ENCODE measurements around the gene SH3PXD2A.
"Not testable (repeated sequence)": the region's sequence is repeated elsewhere in the genome, so short reads cannot be mapped to it uniquely, and the experiment has no call there.

Gene SH3PXD2A

DNA sequence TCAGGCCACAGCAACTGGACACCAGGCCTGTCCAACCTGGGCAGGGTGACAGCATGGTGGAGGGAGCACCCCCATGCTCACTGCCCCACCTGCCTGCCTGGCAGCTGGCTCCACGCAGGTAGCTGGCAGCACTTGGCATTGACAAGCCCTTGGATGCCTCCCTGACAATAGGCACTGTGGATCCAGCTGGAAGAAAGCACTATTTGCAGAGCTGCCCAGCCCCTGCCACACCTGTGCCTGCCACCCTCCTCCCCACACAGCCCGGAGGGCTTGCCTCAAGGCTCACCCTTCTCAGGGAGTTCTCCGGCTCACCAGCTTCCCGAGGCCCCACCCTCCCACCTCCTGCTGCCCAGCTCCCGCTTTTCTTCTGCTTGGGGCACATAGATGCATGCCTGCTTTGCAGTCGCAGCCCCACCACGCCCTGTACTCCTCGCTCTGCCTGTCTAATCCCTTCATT lies 201.8 kb downstream of the SH3PXD2A start:
- peak; percentile 85 for DNase-seq

DNA sequence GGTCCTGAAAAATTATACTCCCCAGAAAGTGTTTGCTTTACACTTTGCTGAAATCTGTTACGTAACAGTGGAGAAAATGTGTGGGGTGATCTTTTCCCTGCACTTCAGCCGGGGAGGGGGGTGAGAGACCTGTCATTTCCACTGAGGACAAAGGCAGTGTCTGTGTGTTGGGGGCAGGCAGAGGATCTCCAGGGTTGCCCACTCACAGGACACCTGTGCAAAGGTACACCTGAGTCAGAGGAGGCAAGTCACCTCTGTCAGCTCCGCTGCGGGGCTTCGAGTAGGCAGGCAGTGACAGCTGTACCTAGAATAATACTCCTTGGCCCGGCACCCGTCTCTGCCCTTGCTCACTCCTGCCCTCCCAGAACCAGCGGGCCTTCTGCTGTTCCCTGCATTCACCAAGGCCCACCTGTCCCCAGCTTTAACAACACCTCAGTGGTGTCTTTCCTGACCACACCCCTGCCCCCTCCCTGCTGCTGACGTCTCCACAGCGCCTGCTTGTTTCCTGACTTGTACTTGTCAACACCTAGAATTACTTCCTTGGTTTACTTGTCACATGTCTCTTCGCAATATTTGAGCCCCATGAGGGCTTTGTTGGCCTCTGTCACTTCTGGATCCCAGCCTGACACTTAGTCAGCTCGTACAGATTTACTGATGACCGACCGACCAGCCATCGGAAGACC lies 202.6 kb downstream of the SH3PXD2A start:
- DNase-seq = peak; percentile 65

DNA sequence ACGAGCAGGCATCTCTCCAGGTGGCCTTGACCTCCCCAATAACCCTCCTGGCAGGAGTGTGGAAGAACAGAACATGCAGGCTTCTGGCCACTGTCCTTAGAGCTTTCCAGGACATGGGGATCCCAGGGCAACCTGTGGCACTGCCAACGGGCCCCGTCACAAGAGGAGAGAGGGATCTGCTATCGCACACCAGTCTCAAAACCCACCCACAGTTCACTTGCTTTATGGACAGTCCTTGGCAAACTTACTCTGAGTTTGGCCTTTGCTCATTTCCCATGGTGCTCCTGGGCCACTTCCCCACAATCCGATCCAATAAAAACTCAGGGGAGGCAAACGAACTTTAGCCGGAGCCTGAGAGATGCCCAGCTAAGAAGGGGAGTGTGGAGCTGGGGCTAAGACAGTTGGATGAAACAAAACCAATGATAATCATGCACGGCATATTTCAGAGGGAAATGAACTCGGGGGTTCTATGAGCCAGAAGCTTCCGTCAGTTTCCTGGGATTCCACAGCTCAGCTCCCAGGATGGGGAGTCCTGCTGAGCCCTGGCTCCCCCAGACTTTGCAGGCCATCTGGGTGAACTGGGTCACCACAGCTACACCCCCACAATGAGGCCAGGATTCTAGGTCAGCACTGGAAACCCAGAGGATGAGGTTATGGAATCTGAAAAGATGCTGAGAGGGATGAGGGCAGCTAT lies 203.4 kb downstream of the SH3PXD2A start:
- no peak for DNase-seq

DNA sequence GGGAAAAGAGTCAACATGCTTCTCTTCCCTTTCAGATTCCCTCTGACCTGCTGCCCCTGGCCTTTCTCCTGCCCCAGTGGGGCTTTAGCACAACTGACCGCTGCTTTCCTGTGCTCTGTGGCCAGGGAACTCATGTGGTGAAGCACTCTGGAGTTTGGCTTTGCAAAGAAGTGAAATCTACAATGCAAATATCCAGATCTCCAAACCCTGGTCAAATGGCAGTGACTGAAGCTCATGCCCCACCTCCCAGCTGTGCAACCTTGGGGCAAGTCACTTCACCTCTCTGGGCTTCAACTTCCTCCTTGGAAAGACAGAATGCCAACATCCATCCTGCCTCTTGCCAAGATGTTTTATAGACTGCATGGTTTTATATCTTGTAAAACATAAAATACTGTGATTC lies 204.0 kb downstream of the SH3PXD2A start:
- no peak for DNase-seq

DNA sequence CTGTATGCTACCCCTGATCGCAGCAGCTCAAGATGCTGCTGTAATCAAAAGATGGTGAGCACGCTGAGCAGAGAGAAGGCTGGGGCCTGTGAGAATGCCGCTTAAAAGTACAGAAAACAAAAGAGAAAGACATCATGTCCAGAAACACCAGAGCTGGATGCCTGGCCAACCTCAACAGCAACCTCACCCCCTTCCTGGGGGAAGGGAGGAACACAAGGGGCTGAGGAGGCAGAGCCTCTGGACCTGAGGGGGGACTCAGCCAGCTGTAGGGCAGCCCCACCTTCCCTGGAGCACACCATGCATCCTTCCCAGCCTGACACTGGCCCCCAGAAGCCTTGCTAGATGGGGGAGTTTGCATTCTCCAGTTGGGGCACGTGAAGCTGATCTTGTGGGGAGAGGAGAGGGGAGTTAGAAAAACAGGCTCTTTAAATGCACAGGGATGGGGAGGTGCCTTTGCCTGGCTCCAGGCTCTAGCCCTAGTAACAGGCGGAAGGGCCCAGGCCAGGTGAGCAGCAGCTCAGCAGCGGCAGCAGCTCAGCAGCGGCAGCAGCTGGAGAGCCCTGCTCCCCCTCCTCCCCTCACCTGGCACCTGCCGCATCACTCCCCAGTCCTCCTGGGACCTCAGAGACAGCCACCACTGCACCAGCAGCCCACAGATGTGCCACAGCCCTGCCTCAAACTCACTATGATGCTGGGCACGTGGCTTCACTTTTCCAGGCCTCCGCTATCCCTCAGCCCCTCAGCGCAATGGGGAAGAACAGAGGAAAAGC lies 205.5 kb downstream of the SH3PXD2A start:
- DNase-seq = peak; percentile 76

DNA sequence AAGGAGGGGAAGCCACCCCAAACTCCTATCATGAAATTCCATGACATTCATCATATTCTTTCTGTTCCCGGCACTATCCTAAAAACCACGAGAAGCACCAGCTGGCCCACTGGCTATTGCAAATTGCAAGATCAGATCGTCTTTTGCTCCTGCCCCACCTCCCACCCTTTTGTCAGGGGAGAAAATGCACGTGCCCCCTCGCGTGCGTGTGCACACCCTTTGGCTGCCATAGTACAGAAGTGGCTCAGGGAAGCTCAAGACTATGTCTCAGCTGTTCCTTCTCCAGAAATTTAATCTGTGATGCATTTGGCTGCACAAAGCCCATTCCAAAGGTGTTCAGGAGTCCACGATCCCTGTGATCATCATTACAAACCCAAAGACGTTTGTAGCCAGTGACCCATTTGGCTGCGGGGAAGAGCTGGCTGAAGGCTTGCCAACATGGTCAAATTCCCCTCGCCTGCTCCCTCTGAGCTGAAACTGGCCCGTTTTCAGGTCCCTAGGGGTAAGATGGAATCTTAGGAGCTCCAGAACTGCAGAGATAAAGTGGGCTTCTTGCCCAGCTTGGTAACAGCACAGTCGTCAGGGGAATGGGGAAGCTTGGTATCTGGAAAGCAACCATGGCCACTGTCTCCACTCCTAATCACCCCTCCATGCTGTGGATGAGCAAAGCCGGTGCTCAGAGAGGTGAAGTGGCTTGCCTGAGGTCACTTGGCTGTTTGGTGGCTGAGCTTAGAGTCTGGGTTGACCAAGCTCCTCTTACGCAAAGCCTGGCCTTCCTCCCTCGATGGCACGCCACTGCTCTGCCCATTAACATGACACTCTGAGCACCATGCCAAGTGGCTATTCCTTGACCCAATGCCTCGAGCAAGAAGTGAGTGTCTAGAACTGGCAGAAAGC lies 206.5 kb downstream of the SH3PXD2A start:
- no peak for DNase-seq

DNA sequence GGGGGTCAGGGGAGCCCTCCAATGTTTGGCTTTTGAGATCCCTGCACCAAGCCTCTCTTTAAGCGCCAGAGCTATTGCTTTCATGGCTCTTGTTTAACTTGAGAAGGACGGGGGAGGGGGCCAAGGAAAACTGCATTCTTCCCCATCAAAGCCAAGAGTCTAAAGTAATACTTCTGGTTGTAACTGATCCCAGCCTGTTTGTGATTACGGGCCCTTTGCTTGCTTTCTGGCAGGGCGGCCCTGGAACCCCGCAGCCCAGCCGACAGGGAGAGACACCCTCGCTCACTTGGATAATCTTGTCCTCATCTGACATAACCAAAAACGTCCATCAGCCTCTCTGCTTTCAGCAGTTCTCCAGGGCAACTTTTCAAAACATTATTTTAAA lies 207.1 kb downstream of the SH3PXD2A start:
- no peak for DNase-seq

DNA sequence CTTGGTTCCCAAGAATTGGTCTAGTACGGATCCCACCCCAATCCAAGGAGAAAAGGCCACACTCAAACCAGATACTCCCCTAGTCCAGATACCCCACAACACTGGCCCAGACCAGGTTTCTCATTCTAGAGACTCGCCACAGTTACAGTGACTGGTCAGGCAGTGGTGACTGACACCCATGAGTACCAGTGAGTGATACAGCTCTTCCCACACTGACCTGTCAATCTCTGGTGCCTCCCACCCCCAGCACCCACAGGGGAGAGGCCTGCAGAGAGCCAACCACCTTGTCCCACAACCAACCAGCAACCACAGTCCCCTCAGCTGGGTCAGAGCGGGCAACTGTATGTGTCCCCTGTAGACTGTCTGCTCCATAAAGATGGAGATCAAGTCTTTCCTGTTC lies 209.1 kb downstream of the SH3PXD2A start:
- DNase-seq = no peak

DNA sequence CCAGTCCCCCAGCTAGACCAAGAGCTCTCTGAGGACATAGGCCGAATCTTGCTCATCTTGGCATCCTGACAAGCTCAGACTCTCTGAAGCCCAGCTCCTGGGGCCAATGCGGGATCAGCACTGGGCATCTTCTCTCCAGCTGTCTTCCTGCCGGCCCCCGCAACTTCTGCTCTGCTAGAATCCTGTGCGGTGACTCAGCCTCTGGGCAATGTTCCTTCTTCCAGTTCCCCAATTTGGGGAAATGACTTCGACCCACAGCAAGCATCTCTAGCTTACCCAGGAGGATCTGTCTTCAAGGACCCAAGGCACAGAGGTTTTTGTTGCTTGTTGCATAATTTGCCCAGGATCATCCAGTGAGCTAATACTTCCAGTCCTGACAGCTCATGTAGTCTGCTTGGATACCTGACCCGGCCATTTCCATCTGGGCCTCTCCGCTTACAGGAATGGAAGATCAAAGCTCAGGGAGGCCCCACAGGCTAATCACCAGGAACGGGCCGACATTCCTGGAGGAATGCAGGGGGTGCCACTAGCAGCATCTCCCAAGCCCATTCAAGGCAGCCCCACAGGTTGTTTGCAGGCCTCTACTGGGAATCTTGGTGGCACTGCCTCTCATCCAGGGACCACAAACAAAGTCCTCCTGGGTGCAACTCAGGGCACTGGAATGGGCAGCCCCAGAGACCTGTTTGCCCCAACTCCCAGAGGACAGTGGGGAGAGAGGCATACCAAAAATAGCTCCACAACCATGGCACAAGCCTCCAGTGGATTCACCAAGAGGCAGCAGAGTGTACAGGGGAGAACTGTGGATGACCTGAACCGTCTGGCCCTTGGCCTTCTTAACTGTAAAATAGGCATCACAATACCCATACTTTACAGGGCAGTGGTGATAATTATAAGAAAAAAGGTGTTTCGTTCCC lies 210.0 kb downstream of the SH3PXD2A start:
- no peak for DNase-seq

DNA sequence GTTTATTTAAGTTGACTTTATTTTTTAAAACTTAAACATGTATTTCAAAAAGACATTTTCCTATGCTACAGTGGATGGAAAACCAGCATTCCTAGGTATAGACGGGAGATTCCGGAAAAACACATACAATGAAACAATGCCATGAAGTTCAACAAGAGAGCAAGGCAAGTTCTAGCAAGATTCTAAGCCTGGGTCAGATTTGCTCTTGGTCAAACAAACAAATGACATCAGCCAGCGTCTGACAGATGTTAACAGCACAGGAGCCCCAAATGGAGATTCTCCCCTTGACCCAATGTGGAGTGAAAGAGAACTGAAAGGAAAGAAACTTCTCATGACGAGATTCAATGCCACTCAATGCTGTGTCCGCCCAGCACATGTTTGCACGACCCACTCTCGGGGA lies 212.0 kb downstream of the SH3PXD2A start:
- DNase-seq = no peak

DNA sequence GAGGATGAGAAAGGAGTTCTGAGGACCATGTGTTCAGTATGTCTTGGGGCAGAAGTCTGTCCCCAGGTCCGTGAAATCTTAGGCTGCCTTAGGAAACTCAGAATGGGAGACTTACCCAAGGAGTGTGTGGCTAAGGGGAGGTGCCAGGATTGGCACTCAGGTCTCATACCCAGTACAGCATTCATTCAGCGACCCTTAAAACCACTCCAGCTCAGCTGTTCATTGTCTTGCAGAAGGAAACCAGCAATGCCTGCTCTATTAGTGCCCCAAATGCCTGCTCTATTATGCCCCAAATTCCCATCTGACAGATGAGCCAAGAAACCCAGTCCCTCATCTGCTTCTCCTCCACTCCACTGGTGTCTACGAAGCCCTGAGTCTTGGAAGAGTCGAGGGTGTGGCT lies 214.1 kb downstream of the SH3PXD2A start:
- DNase-seq = no peak

DNA sequence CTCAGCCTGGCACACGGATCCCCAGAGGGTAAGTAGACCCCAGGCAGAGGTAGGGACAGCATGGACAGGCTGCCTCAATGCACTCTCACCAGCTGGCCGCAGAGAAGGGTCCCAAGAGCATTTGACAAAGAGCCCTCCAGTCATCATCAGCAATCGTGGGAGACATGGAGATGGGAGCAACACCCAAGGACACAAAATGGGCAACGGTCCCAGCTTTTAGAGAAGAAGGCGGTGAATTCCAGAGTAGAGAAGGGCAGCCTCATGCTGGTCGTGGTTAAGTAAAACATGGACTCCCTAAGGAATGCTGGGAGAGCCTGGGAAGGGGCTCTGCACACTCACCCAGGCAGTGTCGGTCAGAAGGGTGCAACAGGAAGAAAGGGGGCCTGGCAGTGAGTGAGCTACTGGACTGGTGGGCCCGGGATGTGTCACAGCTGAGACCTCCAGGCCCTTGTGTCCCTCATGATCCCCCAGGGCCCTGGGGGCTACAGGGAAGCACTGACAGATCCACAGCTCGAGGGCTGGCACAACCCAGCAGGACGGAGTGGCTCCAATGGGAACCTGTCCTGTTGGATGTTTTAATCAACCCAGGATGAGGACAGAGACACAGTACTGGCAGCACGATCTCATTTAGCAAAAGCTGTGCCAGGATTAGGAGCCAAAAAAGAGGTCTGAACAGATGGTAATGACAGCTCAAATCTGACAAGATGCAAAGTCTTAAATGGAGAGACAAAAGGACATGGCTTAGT lies 214.8 kb downstream of the SH3PXD2A start:
- no peak for DNase-seq

DNA sequence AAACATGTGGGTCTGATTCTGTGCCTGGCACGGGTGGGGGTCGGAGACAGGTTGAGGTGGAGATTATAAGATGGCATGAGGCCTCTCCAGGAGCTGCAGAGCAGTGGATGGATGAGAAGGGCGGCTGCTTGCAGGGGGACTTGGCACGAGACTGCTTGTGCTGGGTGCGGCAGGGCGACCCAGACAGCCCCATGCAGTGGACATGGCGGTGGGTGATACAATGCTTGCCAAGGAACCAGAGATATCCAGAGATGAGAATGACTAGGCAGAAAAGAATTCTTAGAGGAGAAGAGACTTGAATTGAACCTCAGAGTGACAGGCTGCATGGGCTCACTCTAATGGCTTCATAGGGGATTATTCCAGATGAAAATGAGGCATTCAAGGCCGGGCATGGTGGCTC lies 216.4 kb downstream of the SH3PXD2A start:
- DNase-seq = no peak

DNA sequence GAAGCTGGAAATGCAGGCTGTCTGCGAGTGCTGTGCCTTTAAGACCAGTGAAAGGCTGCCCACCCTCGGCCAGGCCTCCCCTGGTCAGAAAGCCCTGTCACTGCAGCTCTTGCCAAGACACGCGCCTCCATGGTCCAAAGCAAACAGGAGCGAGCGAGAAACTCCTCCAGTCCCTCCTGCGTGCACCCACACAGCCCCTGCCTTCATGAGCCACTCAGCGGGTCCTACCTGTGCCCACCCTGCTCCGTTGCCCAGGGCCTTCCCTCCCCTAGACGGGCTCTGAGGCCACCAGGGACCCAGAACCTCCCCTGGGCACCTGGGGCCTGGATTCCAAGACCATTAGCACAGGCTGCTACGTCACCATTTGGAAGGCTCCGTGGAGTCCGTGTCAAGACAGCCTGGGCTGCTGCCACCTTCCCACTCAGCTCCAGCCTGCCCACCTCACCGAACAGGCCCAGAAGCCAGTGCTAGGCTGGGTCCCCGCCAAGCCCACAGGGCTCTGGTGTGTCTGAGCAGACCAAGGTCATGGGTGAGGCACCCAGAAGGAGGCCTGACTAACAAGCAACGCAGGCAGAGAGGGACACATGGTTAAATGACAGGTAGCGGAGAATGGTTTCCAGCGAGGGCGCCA lies 217.3 kb downstream of the SH3PXD2A start:
- no peak for DNase-seq

DNA sequence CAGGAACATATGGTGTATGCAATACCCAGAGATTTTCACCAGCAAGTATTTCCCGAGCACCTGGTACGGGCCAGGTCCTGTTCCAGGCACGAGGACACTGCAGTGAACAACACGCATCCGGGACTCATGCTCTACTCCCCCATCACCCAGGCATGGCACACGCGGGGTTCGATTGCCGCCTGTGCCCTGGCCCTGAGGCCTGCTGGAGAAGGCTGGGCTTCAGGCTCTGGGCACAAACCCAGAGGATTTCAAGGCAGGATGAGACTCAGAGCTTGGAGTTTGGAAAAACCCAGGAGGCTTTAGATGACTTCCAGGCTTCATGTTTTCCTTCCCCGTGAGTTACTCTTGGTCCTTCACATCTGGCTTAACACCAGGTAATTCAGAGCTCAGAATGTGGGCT lies 218.4 kb downstream of the SH3PXD2A start:
- DNase-seq = no peak

DNA sequence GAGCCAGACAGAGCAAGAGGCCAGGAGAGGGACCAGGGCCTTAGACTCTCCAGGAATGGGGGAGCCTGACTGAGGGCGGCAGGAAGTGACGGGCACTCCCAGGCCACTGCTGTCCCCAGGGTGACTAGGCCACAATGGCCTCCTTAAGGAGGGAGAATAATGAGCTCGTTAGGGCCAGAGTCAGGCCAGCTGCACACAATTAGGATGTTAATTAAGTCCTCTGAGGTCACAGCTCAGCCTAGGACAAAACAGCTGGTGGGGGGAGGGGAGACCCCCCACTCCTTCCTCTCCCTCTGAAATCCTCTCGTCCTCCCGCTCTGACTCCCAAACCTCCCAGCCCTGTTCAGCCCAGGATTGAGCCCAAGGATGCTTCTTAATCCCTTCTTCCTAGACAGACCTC lies 218.9 kb downstream of the SH3PXD2A start:
- DNase-seq = no peak

DNA sequence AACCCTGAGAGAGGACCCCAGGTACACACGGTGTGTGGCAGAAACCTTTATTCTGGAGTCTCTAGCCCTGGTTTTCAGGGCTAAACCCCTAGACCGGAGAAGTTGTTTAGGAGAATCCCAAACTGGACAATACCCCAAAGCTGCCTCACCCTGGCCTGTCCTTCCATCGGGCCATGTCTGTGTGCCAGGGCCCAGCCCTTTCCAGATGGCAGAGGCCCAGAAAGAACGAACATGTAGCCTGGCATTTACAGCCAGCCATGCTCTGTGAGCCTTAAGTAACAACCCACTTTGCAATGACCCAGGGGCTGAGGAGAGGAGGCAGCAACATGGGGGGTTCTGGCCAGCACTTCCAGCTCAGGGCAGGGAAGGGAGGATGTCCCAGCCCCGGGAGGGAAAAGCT lies 219.8 kb downstream of the SH3PXD2A start:
- no peak for DNase-seq

DNA sequence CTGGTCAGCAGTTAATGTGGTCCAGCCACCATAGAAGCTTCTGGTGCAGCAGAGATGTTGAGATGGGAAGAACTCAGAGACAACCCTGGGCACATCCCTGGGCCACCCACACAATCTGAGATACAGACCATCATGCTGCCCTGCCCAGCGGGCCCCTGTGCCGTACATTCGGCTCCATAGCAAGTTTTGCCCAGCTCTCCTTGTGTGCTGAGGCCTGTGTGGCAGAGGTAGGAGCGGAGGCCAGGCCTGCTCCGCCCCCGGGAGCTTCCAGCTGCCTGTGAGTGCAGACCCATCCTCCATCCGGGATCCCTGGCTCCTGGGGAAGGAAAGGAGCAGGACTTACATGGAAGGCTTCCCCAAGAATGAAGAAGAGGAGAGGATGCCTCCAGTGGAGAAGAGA lies 221.5 kb downstream of the SH3PXD2A start:
- no peak for DNase-seq

DNA sequence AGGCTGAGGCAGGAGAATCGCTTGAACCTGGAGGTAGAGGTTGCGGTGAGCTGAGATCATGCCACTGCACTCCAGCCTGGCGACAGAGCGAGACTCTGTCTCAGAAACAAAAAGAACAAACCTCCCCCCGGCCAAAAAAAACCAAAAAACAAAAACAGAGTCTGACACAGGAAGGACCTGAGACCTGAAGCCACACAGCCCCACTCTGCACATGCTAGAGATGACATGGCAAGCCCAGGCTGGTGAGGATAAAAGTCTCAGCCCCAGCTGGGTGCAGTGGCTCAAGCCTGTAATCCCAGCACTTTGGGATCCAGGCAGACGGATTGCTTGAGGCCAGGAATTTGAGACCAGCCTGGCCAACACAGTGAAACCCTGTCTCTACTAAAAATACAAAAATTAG lies 222.5 kb downstream of the SH3PXD2A start:
- DNase-seq = not testable (repeated sequence)

DNA sequence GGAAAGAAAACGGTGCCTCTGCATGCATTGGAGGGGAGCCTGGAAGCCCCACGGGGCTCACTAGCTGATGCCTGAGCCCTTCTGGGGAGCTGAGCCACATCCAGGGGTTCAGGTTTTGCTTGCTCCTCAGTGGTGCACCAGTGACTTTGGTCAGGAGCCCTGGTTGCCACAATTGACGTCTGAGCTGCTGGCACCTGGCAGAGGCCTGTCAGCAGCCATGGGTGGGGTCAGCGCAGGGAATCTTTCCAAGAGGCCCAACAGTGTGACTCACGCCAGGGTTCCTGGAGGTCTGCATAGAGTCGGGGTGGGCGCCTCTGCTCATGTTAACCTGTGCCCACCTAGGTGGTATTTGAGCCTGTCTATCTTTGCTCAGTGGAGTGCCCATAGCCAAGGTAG lies 223.1 kb downstream of the SH3PXD2A start:
- no peak for DNase-seq

DNA sequence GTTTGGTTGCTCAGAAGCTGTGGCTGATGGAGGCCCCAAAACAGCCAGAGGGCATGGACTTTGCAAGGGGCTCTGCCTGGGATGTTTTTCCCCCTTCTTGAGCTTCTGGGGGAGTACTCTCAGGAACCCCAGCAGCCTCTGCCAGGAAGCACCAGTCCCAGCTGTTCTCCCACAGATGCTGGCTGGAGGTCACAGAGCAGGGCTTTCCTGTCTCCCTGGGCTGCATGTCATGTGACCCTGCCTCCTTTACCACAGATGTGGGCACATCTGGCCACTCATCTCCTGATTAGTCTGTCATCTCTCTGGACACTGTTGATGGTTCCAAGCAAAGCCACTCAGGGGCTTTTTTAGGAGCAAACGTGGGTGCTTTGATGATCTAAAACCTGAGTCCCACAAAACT lies 225.2 kb downstream of the SH3PXD2A start:
- DNase-seq = no peak
